Measurements from ENCODE around the gene MYL11. TPM values are rescaled to one million over a fixed set of nuclear protein-coding genes. Genes with fewer than 3 reads are reported as not detected.
"Not testable (repeated sequence)": the region's sequence is repeated elsewhere in the genome, so short reads cannot be mapped to it uniquely, and the experiment has no call there.

MYL11 gene
- polyA plus RNA-seq, 2 donors: 1.3 to 2.1 TPM

GRCh38 chr16:30343491-30343820 is 31.1 kb upstream of the MYL11 start:
- not testable (repeated sequence) for H3K27me3 ChIP-seq (ENCODE audit: control insufficient read depth in 1 of 2, insufficient read depth in 2 of 2, low read length in 2 of 2); H3K4me1 ChIP-seq (ENCODE audit: control insufficient read depth in 2 of 2, insufficient read depth in 2 of 2, low read length in 1 of 2); H3K4me3 ChIP-seq (ENCODE audit: low read depth in 1 of 2, low read length in 2 of 2); H3K36me3 ChIP-seq (ENCODE audit: control insufficient read depth in 2 of 2, insufficient read depth in 2 of 2, low read length in 1 of 2); H3K9me3 ChIP-seq (ENCODE audit: control insufficient read depth in 2 of 2, insufficient read depth in 1 of 2, low read depth in 1 of 2, low read length in 1 of 2); H3K27ac ChIP-seq (ENCODE audit: low read depth in 2 of 2, low read length in 1 of 2)
- 94 to 96% methylated on average over 11 of the region's 11 CpGs for WGBS, 2 donors

DNA sequence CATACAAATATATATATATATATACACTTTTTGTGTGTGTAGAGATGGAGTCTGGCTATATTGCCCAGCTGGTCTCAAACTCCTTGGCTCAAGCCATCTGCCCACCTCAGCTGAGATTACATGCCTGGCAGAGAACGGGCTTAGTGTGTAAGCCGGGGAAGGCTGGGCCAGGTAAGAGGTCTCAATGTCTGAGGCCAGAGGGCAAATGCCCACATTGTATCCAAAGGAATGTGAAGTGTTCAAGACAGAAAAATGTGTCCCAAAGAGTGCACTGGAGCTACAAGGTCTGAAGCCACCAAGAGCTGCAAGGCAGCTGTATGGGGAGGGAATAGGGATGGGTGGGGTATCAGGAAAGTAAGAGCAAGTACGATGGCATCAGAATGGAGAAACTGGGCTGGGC is 28.3 kb upstream of the MYL11 start:
- Histone ChIP-seq H3K27me3 (ENCODE audit: control insufficient read depth in 1 of 2, insufficient read depth in 2 of 2, low read length in 2 of 2) (no peaks in the 10 kb centered on the region), H3K9me3 (ENCODE audit: control insufficient read depth in 2 of 2, insufficient read depth in 1 of 2, low read depth in 1 of 2, low read length in 1 of 2) (no peaks in the 10 kb centered on the region), H3K36me3 (ENCODE audit: control insufficient read depth in 2 of 2, insufficient read depth in 2 of 2, low read length in 1 of 2) (peaks cover 2 to 11% of the 10 kb centered on the region in 2 donors), H3K4me3 (ENCODE audit: low read depth in 1 of 2, low read length in 2 of 2) (no peak overlapping the region), H3K4me1 (ENCODE audit: control insufficient read depth in 2 of 2, insufficient read depth in 2 of 2, low read length in 1 of 2) (no peaks in the 10 kb centered on the region), H3K27ac (ENCODE audit: low read depth in 2 of 2, low read length in 1 of 2) (no peak overlapping the region)
- WGBS, 2 donors: 90 to 92% methylated on average over 3 of the region's 3 CpGs

- Histone ChIP-seq H3K27ac (ENCODE audit: low read depth in 2 of 2, low read length in 1 of 2) (no peak overlapping the region), H3K9me3 (ENCODE audit: control insufficient read depth in 2 of 2, insufficient read depth in 1 of 2, low read depth in 1 of 2, low read length in 1 of 2) (no peaks in the 10 kb centered on the region), H3K4me1 (ENCODE audit: control insufficient read depth in 2 of 2, insufficient read depth in 2 of 2, low read length in 1 of 2) (peaks cover 6 to 12% of the 10 kb centered on the region in 2 donors), H3K36me3 (ENCODE audit: control insufficient read depth in 2 of 2, insufficient read depth in 2 of 2, low read length in 1 of 2) (peaks cover 6 to 21% of the 10 kb centered on the region in 2 donors), H3K27me3 (ENCODE audit: control insufficient read depth in 1 of 2, insufficient read depth in 2 of 2, low read length in 2 of 2) (no peaks in the 10 kb centered on the region), H3K4me3 (ENCODE audit: low read depth in 1 of 2, low read length in 2 of 2) (no peak overlapping the region)
- WGBS, 2 donors: 93 to 95% methylated on average over 8 of the region's 8 CpGs
Observed at GRCh38 chr16:30348113-30348512, 26.5 kb upstream of the MYL11 start.

DNA sequence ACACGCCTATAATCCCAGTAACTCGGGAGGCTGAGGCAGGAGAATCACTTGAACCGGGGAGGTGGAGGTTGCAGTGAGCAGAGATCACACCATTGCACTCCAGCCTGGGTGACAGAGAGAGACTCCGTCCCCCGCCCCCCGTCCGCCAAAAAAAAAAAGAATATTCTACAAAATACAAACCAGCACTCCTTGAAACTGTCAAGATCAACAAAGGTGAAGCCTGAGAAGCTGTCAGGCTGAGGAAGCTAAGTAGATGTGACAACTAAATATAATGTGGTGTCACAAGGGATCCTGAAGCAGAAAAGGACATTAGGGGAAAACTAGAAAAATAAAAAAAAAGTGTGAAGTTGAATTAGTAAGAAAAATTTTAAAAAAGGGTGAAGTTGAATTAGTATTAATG is 25.7 kb upstream of the MYL11 start:
- Histone ChIP-seq H3K9me3 (ENCODE audit: control insufficient read depth in 2 of 2, insufficient read depth in 1 of 2, low read depth in 1 of 2, low read length in 1 of 2) (no peaks in the 10 kb centered on the region), H3K4me3 (ENCODE audit: low read depth in 1 of 2, low read length in 2 of 2) (no peak overlapping the region), H3K4me1 (ENCODE audit: control insufficient read depth in 2 of 2, insufficient read depth in 2 of 2, low read length in 1 of 2) (peaks cover 6 to 16% of the 10 kb centered on the region in 2 donors), H3K27me3 (ENCODE audit: control insufficient read depth in 1 of 2, insufficient read depth in 2 of 2, low read length in 2 of 2) (no peaks in the 10 kb centered on the region), H3K36me3 (ENCODE audit: control insufficient read depth in 2 of 2, insufficient read depth in 2 of 2, low read length in 1 of 2) (peaks cover 7 to 25% of the 10 kb centered on the region in 2 donors), H3K27ac (ENCODE audit: low read depth in 2 of 2, low read length in 1 of 2) (no peak overlapping the region)
- WGBS, 2 donors: 95 to 96% methylated on average over 7 of the region's 7 CpGs

GRCh38 chr16:30349675-30350074 is 24.9 kb upstream of the MYL11 start:
- WGBS, 2 donors: 81 to 87% methylated on average over 3 of the region's 3 CpGs
- no peaks in the 10 kb centered on the region for H3K9me3 ChIP-seq (ENCODE audit: control insufficient read depth in 2 of 2, insufficient read depth in 1 of 2, low read depth in 1 of 2, low read length in 1 of 2)
- no peak overlapping the region for H3K27ac ChIP-seq (ENCODE audit: low read depth in 2 of 2, low read length in 1 of 2)
- no peaks in the 10 kb centered on the region for H3K27me3 ChIP-seq (ENCODE audit: control insufficient read depth in 1 of 2, insufficient read depth in 2 of 2, low read length in 2 of 2)
- no peak overlapping the region for H3K4me3 ChIP-seq (ENCODE audit: low read depth in 1 of 2, low read length in 2 of 2)
- peaks cover 7 to 25% of the 10 kb centered on the region in 2 donors for H3K36me3 ChIP-seq (ENCODE audit: control insufficient read depth in 2 of 2, insufficient read depth in 2 of 2, low read length in 1 of 2)
- H3K4me1 ChIP-seq (ENCODE audit: control insufficient read depth in 2 of 2, insufficient read depth in 2 of 2, low read length in 1 of 2): peaks cover 6 to 19% of the 10 kb centered on the region in 2 donors

- Histone ChIP-seq H3K36me3 (ENCODE audit: control insufficient read depth in 2 of 2, insufficient read depth in 2 of 2, low read length in 1 of 2) (peaks cover 7 to 25% of the 10 kb centered on the region in 2 donors), H3K27me3 (ENCODE audit: control insufficient read depth in 1 of 2, insufficient read depth in 2 of 2, low read length in 2 of 2) (no peaks in the 10 kb centered on the region), H3K27ac (ENCODE audit: low read depth in 2 of 2, low read length in 1 of 2) (no peak overlapping the region), H3K9me3 (ENCODE audit: control insufficient read depth in 2 of 2, insufficient read depth in 1 of 2, low read depth in 1 of 2, low read length in 1 of 2) (no peaks in the 10 kb centered on the region), H3K4me1 (ENCODE audit: control insufficient read depth in 2 of 2, insufficient read depth in 2 of 2, low read length in 1 of 2) (peaks cover 6 to 19% of the 10 kb centered on the region in 2 donors), H3K4me3 (ENCODE audit: low read depth in 1 of 2, low read length in 2 of 2) (no peak overlapping the region)
- 71 to 80% methylated on average over 3 of the region's 3 CpGs for WGBS, 2 donors
Observed at GRCh38 chr16:30350134-30350871, 24.3 kb upstream of the MYL11 start.

- Histone ChIP-seq H3K9me3 (ENCODE audit: control insufficient read depth in 2 of 2, insufficient read depth in 1 of 2, low read depth in 1 of 2, low read length in 1 of 2) (no peaks in the 10 kb centered on the region), H3K4me1 (ENCODE audit: control insufficient read depth in 2 of 2, insufficient read depth in 2 of 2, low read length in 1 of 2) (peaks cover 6 to 22% of the 10 kb centered on the region in 2 donors), H3K4me3 (ENCODE audit: low read depth in 1 of 2, low read length in 2 of 2) (no peak overlapping the region), H3K27ac (ENCODE audit: low read depth in 2 of 2, low read length in 1 of 2) (no peak overlapping the region), H3K36me3 (ENCODE audit: control insufficient read depth in 2 of 2, insufficient read depth in 2 of 2, low read length in 1 of 2) (peaks cover 7 to 25% of the 10 kb centered on the region in 2 donors), H3K27me3 (ENCODE audit: control insufficient read depth in 1 of 2, insufficient read depth in 2 of 2, low read length in 2 of 2) (no peaks in the 10 kb centered on the region)
- 88 to 89% methylated on average over 15 of the region's 15 CpGs for WGBS, 2 donors
Observed at GRCh38 chr16:30351001-30351441, 23.6 kb upstream of the MYL11 start.

GRCh38 chr16:30351586-30352419 is 22.8 kb upstream of the MYL11 start:
- H3K36me3 ChIP-seq (ENCODE audit: control insufficient read depth in 2 of 2, insufficient read depth in 2 of 2, low read length in 1 of 2): peaks cover 7 to 25% of the 10 kb centered on the region in 2 donors
- H3K27me3 ChIP-seq (ENCODE audit: control insufficient read depth in 1 of 2, insufficient read depth in 2 of 2, low read length in 2 of 2): no peaks in the 10 kb centered on the region
- peaks cover 6 to 29% of the 10 kb centered on the region in 2 donors for H3K4me1 ChIP-seq (ENCODE audit: control insufficient read depth in 2 of 2, insufficient read depth in 2 of 2, low read length in 1 of 2)
- 45 to 54% methylated on average over 11 of the region's 11 CpGs for WGBS, 2 donors
- no peak overlapping the region for H3K4me3 ChIP-seq (ENCODE audit: low read depth in 1 of 2, low read length in 2 of 2)
- H3K9me3 ChIP-seq (ENCODE audit: control insufficient read depth in 2 of 2, insufficient read depth in 1 of 2, low read depth in 1 of 2, low read length in 1 of 2): no peaks in the 10 kb centered on the region
- H3K27ac ChIP-seq (ENCODE audit: low read depth in 2 of 2, low read length in 1 of 2): peak overlapping the region; percentile 63 to 76

DNA sequence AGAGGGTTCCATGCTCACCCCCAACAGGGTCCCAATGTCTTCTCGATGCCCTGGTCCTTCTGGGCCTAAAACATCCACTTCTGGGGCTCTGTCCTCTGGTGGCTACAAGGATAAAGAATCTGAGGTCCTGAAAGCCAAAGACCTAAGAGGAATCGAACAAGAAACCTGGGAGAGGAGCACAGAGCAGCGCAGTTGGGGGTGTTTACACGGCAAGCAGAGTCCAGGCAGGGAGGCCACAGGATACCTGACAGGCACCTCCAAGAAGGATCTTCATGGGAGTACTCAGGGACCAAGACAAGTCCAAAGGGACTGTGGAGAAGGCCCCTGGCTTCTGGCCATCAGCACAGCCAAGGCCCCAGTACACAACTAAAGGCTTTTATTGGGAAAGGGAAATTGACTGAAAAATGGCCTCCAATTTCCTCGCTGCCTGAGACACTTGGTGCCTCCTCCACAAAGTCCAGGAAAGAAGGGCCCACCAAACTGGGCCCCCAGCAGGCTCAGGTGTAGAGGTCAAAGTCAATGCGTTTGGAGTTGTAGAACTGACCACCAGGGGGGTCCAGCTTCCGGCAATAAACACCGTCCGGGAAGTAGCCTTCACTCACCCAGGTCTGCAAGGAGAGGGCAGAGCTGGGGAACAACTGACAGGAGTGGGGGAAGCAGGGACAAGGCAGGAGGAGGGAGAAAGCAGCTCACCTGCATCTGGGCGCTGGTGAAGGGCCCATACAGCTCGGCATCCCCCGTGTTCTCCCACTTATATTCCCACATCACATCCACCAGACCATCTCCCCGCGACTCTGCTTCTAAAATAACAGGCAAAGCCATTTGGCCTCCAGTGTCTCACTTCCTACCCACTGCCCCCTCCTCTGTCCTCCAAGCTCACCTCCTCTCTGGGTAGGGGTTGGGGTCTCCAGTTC is 21.9 kb upstream of the MYL11 start:
- WGBS, 2 donors: 82 to 83% methylated on average over 14 of the region's 14 CpGs
- H3K4me3 ChIP-seq (ENCODE audit: low read depth in 1 of 2, low read length in 2 of 2): no peak overlapping the region
- peak overlapping the region; percentile 63 to 76 for H3K27ac ChIP-seq (ENCODE audit: low read depth in 2 of 2, low read length in 1 of 2)
- no peaks in the 10 kb centered on the region for H3K27me3 ChIP-seq (ENCODE audit: control insufficient read depth in 1 of 2, insufficient read depth in 2 of 2, low read length in 2 of 2)
- H3K36me3 ChIP-seq (ENCODE audit: control insufficient read depth in 2 of 2, insufficient read depth in 2 of 2, low read length in 1 of 2): peaks cover 7 to 29% of the 10 kb centered on the region in 2 donors
- H3K4me1 ChIP-seq (ENCODE audit: control insufficient read depth in 2 of 2, insufficient read depth in 2 of 2, low read length in 1 of 2): peaks cover 6 to 29% of the 10 kb centered on the region in 2 donors
- H3K9me3 ChIP-seq (ENCODE audit: control insufficient read depth in 2 of 2, insufficient read depth in 1 of 2, low read depth in 1 of 2, low read length in 1 of 2): no peaks in the 10 kb centered on the region
